NCI-H2107 treated with DMSO at 0.1 percent for 48 hours (cell line): ENCODE measurements around the gene ABCA4.
A peak's percentile ranks its signal among the peaks of the same experiment; 100 is the strongest.

Experiments used
- DNase-seq: peaks from one replicate; lab custom pipeline; 2025; ENCODE audit not compliant: unreplicated experiment; lab: John Stamatoyannopoulos, UW

Gene ABCA4

DNA sequence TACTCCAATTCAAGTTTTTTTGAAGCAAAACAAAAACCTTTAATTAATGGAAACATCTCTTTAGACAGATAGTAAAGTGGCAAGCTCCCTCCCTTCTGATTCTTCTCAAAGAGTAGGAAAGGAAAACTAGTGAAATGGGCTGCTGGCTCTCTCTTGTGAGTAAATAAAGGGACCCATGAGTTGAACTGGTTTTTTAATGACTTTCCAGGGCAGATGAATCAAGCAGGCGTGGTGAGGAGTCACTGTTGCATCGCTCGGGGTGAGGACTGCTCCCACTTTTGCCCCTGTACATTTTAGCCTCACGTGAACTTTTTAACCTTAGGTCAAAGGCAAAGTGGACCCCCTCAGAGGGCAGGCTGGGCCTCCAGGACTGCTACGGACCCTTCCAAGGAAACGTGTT, 64.8 kb downstream of the ABCA4 start:
- no peak for DNase-seq

GRCh38 chr1:94055459-94056122, 65.4 kb downstream of the ABCA4 start:
- DNase-seq, result no peak

DNA sequence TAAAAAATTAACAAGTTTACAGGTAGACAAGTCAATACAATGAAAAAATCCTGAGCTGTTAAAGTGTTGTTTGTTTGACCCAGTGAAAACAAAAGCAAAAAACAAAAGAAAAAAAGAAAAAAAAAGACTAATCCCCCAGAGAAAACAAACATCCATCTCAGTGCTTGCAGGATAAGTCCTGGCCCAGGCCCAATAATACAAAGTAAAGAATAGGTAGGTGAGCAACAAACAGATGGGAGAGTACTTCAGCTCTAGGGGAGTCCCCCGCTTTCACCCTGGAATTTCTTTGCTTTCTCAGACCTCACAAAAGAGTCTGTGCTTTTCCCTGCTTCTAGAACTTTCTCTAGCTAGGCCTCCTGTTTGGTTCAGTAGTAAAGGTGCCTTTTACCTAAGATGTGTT, 70.3 kb downstream of the ABCA4 start:
- DNase-seq, result no peak

- DNase-seq, result no peak
Measured at GRCh38 chr1:94050254-94050653, 70.7 kb downstream of the ABCA4 start.

DNA sequence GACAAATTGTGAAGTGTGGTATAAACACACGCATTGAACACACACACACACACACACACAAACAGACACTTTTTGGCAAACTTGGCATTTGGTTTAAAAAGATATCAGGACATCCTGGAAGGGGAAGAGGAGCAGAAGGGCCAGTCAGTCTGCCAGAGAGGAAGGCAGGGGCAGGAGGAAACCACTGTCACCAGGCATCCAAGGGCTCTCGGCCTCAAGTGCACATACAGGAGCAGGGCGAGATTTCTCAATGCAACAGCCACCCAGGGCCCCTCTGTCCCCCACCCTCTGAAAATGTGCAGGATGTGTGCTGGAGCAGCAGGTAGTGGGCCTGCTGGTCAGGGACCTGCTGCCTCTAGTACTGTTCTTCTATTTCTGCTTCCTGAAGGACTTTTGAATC, 71.2 kb downstream of the ABCA4 start:
- no peak for DNase-seq

DNA sequence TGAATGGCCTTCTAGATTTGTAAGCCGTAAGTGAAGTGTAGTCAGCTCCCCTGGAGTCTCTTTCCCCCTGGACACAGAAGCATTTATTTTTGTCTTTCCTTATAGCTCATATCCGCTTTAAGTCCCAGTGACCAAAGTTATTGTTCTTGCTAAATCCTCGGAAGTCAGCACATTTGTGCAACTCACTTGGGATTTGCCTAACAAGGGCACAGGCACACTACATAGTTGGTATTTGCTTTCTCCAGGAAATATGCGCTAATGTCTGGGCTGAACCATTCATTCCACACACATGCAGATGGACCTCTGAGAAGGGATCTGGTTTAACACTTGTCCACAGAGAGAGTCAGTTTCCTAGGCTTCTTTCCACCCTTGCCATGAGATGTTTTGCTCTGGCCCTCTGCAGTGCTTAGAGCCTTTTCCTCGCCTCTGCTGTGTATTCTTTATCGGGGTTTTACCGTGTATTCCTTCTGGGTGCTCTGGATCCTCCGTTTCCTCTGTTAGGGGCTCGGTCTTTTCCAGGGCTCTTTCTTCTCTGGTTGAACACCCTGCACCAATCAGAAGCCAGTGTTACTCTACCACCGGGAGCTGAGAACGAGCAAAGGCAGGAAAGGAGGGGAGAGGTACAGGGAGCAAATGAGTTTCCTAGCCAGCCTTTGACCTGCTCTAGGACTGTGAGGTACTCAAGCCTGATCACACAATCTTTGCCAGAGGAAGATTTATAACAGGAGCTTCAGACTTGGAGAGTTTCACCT, 72.4 kb downstream of the ABCA4 start:
- no peak for DNase-seq

DNA sequence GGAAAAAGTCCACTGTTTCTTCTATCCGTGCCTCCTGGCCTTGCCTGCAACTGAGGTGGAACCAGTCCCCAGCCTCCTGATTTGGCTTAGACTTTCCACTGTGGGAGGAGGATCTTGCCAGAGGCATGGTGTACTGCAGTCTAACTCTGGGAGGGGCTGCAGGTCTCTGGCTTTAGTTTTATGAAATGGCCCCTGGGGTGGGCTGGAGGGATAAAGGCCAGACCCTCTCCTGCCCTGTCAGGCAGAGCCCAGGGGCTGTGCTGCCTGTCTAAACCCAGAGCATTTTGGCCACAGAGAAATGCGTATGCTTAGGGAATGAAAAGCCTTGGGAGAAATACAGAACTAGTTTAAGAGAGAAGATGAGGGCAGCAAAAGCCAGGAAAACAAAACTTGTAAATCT, 73.0 kb downstream of the ABCA4 start:
- no peak for DNase-seq

DNA sequence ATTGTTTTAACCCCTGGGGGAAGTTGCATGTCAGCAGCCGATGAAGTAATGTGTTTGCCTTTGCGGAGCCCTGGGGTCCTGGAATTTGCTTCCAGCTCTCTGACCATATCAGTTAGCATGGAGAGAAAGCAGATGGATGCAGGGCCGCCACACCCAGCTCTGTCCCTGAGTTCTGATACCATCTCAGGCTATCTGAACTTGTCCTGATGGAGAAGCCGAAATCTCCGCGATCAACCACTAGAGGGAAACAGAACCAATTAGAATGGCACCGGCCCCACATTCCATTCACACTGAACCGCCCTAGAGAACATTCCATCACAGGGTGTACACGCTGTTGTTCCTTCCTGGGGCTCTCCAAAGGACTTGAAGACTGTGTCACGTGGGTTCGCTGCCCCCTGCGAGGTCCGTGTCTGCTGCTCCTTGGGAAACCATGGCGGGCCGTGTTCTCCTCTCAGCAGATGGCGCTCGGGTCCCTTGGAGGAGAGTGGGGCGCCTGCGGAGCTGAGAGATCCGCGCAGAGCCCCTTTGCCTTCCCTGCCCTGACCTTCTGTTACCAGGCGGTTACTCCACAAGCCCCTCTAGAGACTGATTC, 75.4 kb downstream of the ABCA4 start:
- DNase-seq, result peak; percentile 37

GRCh38 chr1:94044891-94045290, 76.1 kb downstream of the ABCA4 start:
- no peak for DNase-seq

DNA sequence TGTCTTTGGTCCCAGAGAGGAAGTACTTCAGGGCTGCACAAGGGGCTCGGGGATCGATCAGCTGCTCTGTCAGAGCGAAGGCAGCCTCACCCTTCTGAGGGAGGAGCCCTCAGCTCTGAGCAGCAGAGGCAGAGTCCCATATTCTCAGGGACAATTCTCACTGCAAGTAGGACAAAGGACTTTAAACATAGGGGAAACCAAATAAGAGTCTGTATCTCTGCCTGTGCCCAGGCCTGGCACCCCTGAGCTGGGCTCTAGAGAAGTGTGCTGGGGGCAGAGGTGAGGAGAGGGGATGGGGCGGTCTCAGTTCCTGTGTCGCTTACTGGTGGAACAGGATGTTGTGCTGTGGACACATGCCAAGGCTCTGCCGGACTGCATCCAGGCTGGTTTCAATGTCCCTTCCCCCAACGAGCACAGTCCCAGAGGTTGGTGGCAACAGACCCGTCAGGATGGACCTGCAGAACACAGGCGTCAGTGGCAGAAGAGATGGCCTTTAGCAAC, 76.6 kb downstream of the ABCA4 start:
- DNase-seq, result no peak

GRCh38 chr1:94043738-94044289, 77.1 kb downstream of the ABCA4 start:
- DNase-seq, result no peak

GRCh38 chr1:94042388-94042787, 78.6 kb downstream of the ABCA4 start:
- no peak for DNase-seq

GRCh38 chr1:94039871-94040569, 80.9 kb downstream of the ABCA4 start:
- DNase-seq, result no peak

DNA sequence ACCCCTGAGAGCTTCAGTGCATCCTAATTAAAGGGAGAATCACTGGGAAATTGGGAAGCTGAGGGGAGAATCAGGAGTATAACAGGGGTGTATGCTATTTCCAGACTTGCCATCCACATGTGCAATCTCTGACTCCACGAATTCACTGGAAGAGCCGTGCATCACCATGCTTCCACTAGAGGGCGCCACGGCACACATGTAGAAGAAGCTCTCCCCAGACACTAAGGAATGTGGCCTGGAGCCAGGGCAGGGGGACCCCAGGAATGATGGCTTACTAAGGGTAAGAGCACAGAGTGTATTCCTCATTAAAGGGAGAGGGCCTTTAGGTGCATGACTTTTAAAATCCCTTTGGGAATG, 81.5 kb downstream of the ABCA4 start:
- DNase-seq, result peak; percentile 4

DNA sequence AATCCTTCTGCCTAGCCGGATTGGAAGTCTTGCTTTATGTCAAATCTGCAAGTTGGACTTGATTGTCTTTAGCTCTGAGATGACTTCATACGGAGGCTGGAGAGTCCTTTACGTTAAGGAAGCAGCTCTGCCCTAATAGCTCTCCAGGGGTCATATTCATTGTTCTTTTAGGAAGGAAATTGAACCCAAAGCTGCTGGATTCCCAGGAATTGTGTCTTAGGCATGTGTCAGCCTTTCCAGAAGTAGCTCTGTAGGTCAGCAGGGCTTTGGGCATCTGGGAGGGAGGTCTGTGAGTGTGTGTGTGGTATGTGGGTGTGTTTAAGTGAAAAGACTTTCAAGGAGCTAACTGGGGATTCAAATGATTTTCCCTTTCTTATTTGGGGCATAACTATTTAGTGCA, 82.4 kb downstream of the ABCA4 start:
- DNase-seq, result no peak

DNA sequence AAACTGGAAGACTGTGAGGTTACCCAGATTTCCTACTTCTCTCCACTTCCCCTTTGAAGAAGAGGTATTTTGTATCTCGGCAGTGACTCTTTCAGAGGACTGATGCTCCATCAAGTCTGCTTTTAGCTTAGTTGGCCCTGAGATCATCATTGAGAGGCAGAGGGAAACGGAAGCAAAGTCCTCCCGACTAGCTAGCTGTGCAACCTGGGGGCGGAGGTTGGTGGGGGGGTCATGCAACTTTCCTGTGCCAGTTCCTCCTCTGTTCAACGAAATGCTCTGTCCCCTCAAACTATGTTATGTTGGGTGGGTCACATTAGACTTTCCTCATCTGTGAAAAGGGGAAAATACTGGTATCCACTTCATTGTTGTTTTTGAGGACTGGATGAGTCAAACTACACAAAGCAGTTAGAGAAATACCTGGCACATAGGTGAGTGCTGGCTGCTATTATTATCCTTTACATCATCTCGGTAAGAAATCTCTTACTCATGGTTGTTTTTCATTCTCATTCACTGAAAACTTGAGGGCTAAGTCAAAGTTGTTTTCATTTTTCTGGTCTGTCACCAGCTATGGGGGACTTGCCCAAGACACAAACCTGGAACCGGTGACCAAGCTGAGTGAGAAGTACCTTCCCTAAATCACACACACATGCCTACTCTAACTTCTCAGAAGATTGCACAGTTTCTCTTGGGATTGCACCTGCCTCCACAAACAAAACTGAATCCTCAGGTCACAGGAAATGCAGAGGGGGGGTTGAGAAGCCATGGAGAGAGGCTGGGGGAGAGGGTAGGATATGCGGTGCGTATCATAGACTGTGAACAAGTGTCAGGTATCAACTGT, 83.3 kb downstream of the ABCA4 start:
- DNase-seq, result no peak

- no peak for DNase-seq
Measured at GRCh38 chr1:94036730-94037129, 84.2 kb downstream of the ABCA4 start.

GRCh38 chr1:94033849-94034248, 87.1 kb downstream of the ABCA4 start:
- no peak for DNase-seq

GRCh38 chr1:94032637-94033036, 88.3 kb downstream of the ABCA4 start:
- no peak for DNase-seq

- DNase-seq, result no peak
Measured at GRCh38 chr1:94031591-94031990, 89.4 kb downstream of the ABCA4 start.

DNA sequence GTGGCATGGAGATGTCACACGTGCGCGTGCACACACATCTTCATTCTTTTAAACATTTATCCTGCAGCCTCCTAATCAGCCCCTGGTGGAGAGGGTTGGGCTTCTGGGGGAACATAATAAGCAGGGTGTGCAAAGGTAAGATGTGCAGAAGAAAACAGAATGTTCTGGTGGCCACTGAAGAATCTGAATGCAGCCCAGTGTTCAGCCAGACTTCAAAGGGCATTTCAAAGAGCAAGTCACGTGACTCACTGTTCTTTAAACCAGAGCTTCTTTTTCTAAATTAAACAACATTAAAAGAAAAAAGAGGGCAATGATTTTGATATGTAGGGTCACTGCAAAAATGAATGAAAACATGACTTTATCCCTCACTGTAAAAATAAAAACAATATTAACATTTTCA, 89.8 kb downstream of the ABCA4 start:
- no peak for DNase-seq
